Ramos (cell line): ENCODE measurements around the gene SCD5.
"Not testable (repeated sequence)": the region's sequence is repeated elsewhere in the genome, so short reads cannot be mapped to it uniquely, and the experiment has no call there.

Experiments
- in situ Hi-C: fragments of 300-500 bp; cut with MboI; formaldehyde crosslinking; loops from one replicate; pipeline ENCODE4 v1.14.3; 2022; ENCODE audit warnings: low sequenced_read_pairs; ENCODE audit not compliant: unreplicated experiment

Gene SCD5

DNA sequence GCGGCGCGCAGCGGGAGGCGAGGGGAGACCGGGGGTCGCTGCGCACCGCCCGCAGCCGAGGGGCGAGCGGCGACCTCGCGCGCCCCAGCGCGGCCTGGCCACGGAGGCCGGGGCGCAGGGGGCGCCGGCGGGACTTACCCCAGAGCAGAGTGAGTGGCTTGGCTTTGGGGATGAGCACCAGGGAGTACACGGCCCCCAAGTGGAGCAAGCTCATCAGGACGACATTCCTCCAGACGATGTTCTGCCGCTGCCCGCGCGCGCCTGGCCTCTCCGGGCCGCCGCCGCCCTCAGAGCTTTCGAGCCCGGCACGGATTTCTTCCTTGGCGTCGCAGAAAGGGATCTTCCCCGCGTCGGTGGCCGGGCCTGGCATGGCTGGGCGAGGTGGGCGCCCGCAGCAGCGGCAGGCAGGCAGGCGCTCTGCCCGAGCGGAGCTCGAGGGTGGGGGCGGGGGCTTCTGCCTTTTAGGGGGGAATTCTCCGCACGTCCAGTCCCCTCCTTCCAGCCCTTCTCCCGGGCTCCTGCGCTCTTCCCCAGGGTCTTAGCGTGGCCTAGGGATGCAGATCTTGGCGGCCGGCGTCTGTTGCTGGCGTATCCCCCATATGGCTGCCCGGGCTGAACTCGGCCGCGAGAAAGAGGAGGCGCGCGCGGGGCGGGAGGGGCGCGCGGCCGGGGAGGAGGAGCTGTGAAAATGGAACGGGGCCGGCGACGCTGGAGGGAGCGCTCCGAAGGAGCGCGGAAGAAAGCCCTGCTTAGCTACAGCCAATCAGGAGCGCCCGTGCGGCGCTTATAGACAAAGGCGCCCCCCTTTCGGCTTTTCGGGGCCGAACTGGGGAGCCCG is at the start of gene SCD5:
TSS of gene SCD5 (minus strand) at position 629 of the 838 bp plus-strand sequence. CDS start at position 370, 259 bp downstream.
- in situ Hi-C loops: no loop called here

DNA sequence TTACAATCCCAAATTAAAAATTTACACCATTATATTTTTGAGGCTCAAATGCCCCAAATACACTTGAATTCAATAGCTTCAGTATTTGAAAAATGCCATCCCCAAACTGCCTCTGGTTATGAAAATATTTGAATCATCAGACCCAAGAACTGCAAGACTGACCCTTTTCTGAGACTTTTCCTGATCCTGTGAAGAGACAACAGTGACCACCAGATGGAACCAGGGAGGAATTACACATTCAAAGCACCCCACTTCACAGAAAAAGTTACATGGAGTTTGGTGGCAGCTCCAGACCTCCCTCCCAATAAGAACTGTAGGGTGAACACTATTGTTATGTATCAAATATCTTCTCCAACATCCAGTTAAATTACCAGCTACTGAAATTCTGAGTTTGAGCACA is 44.0 kb upstream of the SCD5 start:
- in situ Hi-C loops: no loop called here

GRCh38 chr4:82839624-82840023 is 41.0 kb upstream of the SCD5 start:
- in situ Hi-C loops: no loop called here

- in situ Hi-C loops: no loop called here
Measured at GRCh38 chr4:82833696-82834313, 35.2 kb upstream of the SCD5 start.

GRCh38 chr4:82833060-82833459 is 34.5 kb upstream of the SCD5 start:
- in situ Hi-C loops: not testable (repeated sequence)

GRCh38 chr4:82825425-82825824 is 26.8 kb upstream of the SCD5 start:
- in situ Hi-C loops: no loop called here

DNA sequence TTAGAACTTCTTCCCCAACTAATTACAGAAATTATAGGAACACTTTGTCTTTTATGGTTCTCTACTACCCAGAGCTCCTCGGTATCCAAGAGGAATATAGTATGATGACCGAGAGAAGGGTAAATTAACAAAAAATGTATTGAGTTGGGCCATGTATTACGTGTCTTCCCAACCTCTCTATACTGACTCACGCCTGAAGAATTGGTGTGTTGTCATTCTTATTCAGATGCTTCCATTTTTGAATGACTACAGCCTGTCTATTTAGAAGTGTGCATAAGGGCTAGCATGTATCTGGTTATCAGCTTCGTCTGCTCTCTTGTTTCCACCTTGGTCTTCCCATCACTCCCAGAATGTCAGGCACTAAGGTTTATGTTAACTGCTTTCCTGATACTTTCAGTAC is 24.5 kb upstream of the SCD5 start:
- in situ Hi-C loops: no loop called here

- in situ Hi-C loops: no loop called here
Measured at GRCh38 chr4:82820689-82821088, 22.1 kb upstream of the SCD5 start.

GRCh38 chr4:82818664-82819662 is 20.4 kb upstream of the SCD5 start:
- in situ Hi-C loops: no loop called here

GRCh38 chr4:82816874-82817273 is 18.3 kb upstream of the SCD5 start:
- in situ Hi-C loops: not testable (repeated sequence)

- in situ Hi-C loops: no loop called here
Measured at GRCh38 chr4:82814034-82814433, 15.4 kb upstream of the SCD5 start.

- in situ Hi-C loops: no loop called here
Measured at GRCh38 chr4:82811838-82812341, 13.3 kb upstream of the SCD5 start.

DNA sequence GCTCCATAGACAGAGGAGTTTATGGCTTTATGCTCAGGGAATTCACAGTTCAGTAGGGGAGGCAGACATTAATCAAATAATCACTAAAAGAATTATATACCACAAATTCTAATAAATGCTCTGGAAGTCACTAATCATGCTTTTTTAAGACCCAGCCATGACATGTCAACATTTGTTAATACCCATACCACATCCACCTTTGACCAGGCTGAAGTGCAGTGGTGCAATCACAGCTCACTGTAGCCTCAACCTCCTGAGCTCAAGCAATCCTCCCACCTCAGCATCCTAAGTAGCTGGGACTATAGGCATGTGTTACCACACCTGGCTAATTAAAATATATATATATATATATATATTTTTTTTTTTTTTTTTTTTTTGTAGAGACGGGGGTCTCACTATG is 12.8 kb upstream of the SCD5 start:
- in situ Hi-C loops: no loop called here

DNA sequence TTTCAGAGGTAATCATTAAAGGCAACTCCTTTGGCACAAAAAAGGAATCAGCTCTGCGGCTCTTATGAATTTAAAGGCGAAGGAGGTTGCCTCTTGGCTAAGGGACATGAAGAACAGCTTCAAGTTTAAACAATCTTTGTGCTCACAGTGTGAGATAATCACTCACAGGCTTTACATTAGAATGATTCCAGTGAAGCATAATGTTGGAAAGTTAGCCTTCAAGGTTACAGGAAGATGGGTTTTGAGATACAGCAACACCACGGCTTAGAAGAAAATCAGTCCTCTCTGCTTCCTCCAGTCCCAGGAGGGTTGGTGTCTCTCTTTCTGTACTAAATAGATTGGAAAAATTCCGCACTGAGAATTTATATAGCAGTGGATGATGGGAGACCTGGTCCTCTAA is 11.6 kb upstream of the SCD5 start:
- in situ Hi-C loops: no loop called here

DNA sequence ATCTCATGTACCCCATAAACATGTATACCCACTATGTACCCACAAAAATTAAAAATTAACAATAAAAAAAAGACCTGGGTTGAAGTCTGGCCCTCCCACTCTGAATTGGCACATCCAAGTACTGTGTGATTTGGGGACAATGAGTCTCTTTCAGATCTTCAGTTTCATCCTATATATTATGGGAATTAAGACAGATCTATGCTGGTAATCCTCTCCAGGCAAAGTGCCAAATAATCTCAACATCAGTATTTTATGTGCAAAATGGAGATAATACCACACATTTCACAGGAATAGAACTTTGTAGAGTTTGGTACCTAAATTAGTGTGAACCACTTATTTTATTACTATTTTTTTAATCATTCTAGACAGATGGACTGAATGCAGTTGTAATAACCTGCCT is 11.0 kb upstream of the SCD5 start:
- in situ Hi-C loops: no loop called here

- in situ Hi-C loops: no loop called here
Measured at GRCh38 chr4:82803746-82804145, 5.2 kb upstream of the SCD5 start.

DNA sequence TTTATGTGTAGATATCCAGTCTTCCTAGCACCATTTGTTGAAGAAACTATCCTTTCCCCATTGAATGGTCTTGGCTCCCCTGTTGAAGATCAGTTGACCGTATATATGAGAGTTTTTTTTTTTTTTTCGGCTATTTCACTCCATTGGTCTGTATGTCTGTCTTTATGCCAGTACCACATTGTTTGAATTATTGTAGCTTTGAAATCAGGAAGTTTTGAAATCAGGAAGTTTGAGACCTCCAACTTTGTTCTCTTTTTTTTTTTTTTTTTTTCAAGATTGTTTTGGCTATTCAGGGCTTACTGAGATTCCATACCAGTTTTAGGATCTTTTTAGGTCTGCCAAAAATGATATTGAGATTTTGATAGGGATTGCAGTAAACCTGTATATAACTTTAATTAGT is 4.3 kb upstream of the SCD5 start:
- in situ Hi-C loops: no loop called here

DNA sequence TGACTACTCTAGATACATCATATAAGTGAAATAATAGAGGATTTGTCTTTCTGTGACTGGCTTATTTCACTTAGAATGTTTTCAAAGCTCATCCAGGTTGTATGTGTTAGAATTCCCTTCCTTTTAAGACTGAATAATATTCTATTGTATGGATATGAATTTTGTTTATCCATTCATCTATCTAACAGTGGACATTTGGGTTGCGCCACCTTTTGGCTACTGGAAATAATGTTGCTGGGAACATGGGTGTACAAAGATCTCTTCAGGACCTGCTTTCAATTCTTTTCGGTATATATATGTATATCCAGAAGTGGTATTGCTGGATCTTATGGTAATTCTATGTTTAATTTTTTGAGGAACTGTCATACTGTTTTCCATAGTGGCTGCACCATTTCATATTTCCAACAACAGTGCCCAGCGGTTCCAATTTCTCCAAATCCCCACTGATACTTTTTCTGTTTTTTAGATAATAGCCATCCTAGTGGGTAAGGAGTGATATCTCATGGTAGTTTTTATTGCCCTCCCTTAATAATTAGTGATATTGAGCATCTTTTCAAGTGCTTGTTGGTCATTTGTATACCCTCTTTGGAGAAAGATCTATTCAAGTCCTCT is 3.4 kb upstream of the SCD5 start:
- in situ Hi-C loops: no loop called here

- in situ Hi-C loops: no loop called here
Measured at GRCh38 chr4:82799006-82799881, 648 bp upstream of the SCD5 start.
